Measurements from ENCODE around the gene ACOT7.

The ACOT7 gene

DNA sequence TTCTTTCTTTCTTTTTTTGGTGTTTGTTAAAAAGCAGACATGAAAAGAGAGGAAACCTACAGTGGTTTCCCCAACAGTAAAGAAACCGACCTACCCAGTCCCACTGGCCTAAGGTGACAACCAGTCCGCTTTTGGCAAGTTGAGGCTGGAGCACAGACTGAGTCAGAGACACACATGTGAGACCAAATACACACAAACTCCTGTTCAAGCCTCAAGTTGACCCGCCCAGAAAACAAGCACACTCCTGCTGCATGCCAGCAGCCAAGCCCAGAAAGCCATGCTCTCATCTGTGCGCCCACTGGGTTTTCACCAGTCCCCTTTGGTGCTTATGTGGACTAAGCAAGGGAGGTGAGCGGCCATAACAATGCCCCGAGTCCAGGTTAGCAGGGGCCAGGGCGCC lies 68.1 kb downstream of the ACOT7 start:
- H3K27me3 ChIP-seq (ENCODE audit: insufficient read depth, low read length, poor library complexity) = no peaks in the 10 kb centered on the region
- no peak overlapping the region for H2AFZ ChIP-seq (ENCODE audit: low read depth, low read length)
- H3K79me2 ChIP-seq (ENCODE audit: insufficient read depth, low read length) = peaks cover 3% of the 10 kb centered on the region; the same call in 1 of the 2 replicates
- no peaks in the 10 kb centered on the region for H3K4me1 ChIP-seq (ENCODE audit: insufficient read depth, low read length)
- H3K36me3 ChIP-seq (ENCODE audit: insufficient read depth, low read length) = peaks cover 77% of the 10 kb centered on the region
- H3K4me3 ChIP-seq (ENCODE audit: low read depth in 1 of 2, low read length in 2 of 2) = no peak overlapping the region
- DNase-seq (no peak), ATAC-seq (ENCODE audit: insufficient read depth, low read depth) (no peak)
- no peaks in the 10 kb centered on the region for H3K9me3 ChIP-seq (ENCODE audit: insufficient read depth, low read length, severe bottlenecking)
- H3K9ac ChIP-seq (ENCODE audit: low read depth, low read length) = no peak overlapping the region
- no peak overlapping the region for H3K4me2 ChIP-seq (ENCODE audit: insufficient read depth, low read length)
- H3K27ac ChIP-seq (ENCODE audit: low read length) = no peak overlapping the region
- peaks cover 32% of the 10 kb centered on the region for H4K20me1 ChIP-seq (ENCODE audit: insufficient read depth, low read length)
- no peak for TF ChIP-seq EZH2 (IDR thresholded peaks at IDR 0.05; ENCODE audit: borderline replicate concordance, low read depth, low read length, severe bottlenecking)
- TF ChIP-seq, protein P1, sequence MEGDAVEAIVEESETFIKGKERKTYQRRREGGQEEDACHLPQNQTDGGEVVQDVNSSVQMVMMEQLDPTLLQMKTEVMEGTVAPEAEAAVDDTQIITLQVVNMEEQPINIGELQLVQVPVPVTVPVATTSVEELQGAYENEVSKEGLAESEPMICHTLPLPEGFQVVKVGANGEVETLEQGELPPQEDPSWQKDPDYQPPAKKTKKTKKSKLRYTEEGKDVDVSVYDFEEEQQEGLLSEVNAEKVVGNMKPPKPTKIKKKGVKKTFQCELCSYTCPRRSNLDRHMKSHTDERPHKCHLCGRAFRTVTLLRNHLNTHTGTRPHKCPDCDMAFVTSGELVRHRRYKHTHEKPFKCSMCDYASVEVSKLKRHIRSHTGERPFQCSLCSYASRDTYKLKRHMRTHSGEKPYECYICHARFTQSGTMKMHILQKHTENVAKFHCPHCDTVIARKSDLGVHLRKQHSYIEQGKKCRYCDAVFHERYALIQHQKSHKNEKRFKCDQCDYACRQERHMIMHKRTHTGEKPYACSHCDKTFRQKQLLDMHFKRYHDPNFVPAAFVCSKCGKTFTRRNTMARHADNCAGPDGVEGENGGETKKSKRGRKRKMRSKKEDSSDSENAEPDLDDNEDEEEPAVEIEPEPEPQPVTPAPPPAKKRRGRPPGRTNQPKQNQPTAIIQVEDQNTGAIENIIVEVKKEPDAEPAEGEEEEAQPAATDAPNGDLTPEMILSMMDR (IDR thresholded peaks at IDR 0.05; ENCODE audit: borderline replicate concordance, extremely low read depth, low read length, poor library complexity, severe bottlenecking) = no peak

DNA sequence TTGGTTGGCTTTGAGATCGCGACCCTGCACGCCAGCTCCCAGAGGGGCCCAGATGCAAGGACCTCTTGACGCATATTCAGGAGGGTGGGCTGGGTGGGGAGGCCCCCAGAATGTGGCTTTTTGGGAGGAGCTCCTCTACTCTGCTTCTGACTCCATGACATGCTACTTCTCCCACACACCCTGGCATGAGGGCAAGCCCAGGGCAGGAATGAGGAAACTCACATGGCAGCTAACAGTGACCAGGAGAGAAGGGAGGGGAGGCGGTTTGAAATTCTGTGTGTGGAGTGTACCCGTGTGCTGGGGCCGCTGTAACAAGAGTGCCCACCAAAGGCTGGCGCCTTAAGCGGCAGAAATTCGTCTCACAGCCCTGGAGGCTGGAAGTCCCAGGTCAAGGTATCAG lies 71.4 kb downstream of the ACOT7 start:
- no peak overlapping the region for H3K4me2 ChIP-seq (ENCODE audit: insufficient read depth, low read length)
- no peak for ATAC-seq (ENCODE audit: insufficient read depth, low read depth)

DNA sequence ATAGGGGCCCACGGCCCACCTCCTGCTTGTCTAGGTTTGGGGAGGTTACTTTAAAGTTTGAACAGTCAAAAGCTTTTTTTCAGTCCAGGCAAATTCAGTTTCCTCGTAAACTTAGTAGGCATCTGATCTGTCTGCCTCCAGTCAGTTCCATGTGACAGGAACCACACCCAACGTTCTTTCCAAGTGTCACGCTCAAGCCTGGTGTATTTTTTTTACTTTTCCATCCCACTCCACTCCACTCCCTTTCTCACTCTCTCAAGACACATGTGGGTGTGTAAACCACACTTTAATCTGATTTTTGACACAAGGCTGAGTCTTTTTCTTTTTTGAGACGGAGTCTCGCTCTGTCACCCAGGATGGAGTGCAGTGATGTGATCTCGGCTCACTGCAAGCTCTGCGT lies 72.4 kb downstream of the ACOT7 start:
- H3K9ac ChIP-seq (ENCODE audit: low read depth, low read length) = no peak overlapping the region
- no peak overlapping the region for H3K27ac ChIP-seq (ENCODE audit: low read length)
- H3K36me3 ChIP-seq (ENCODE audit: insufficient read depth, low read length) = peaks cover 78% of the 10 kb centered on the region
- no peak overlapping the region for H3K4me3 ChIP-seq (ENCODE audit: low read depth in 1 of 2, low read length in 2 of 2)
- no peak overlapping the region for H3K4me2 ChIP-seq (ENCODE audit: insufficient read depth, low read length)
- TF ChIP-seq EZH2 (IDR thresholded peaks at IDR 0.05; ENCODE audit: borderline replicate concordance, low read depth, low read length, severe bottlenecking) = no peak
- TF ChIP-seq, protein P1 (IDR thresholded peaks at IDR 0.05; ENCODE audit: borderline replicate concordance, extremely low read depth, low read length, poor library complexity, severe bottlenecking) = no peak
- ATAC-seq (ENCODE audit: insufficient read depth, low read depth) = no peak
- no peak overlapping the region for H2AFZ ChIP-seq (ENCODE audit: low read depth, low read length)
- peaks cover 29% of the 10 kb centered on the region for H4K20me1 ChIP-seq (ENCODE audit: insufficient read depth, low read length)
- peaks cover 3% of the 10 kb centered on the region; the same call in 1 of the 2 replicates for H3K79me2 ChIP-seq (ENCODE audit: insufficient read depth, low read length)
- DNase-seq = no peak
- H3K4me1 ChIP-seq (ENCODE audit: insufficient read depth, low read length) = peaks cover 2% of the 10 kb centered on the region; the same call in 1 of the 2 replicates
- H3K27me3 ChIP-seq (ENCODE audit: insufficient read depth, low read length, poor library complexity) = no peaks in the 10 kb centered on the region
- no peaks in the 10 kb centered on the region for H3K9me3 ChIP-seq (ENCODE audit: insufficient read depth, low read length, severe bottlenecking)

More for the DNA sequence above, 71.4 kb downstream of the ACOT7 start:
- no peak overlapping the region for H3K4me3 ChIP-seq (ENCODE audit: low read depth in 1 of 2, low read length in 2 of 2)
- H3K79me2 ChIP-seq (ENCODE audit: insufficient read depth, low read length) = peaks cover 3% of the 10 kb centered on the region; the same call in 1 of the 2 replicates
- H2AFZ ChIP-seq (ENCODE audit: low read depth, low read length) = no peak overlapping the region
- peaks cover 78% of the 10 kb centered on the region for H3K36me3 ChIP-seq (ENCODE audit: insufficient read depth, low read length)
- no peak overlapping the region for H3K9ac ChIP-seq (ENCODE audit: low read depth, low read length)
- peaks cover 35% of the 10 kb centered on the region for H4K20me1 ChIP-seq (ENCODE audit: insufficient read depth, low read length)
- no peak for DNase-seq
- H3K9me3 ChIP-seq (ENCODE audit: insufficient read depth, low read length, severe bottlenecking) = no peaks in the 10 kb centered on the region
- no peak overlapping the region for H3K27ac ChIP-seq (ENCODE audit: low read length)
- no peak for TF ChIP-seq EZH2 (IDR thresholded peaks at IDR 0.05; ENCODE audit: borderline replicate concordance, low read depth, low read length, severe bottlenecking)
- TF ChIP-seq, protein P1 (IDR thresholded peaks at IDR 0.05; ENCODE audit: borderline replicate concordance, extremely low read depth, low read length, poor library complexity, severe bottlenecking) = no peak
- H3K27me3 ChIP-seq (ENCODE audit: insufficient read depth, low read length, poor library complexity) = no peaks in the 10 kb centered on the region
- H3K4me1 ChIP-seq (ENCODE audit: insufficient read depth, low read length) = peaks cover 2% of the 10 kb centered on the region; the same call in 1 of the 2 replicates
